KOPT-K1 (cell line): ENCODE data around the gene HIVEP3.
A peak's percentile ranks its signal among the peaks of the same experiment; 100 is the strongest.

Experiments
- H3K27ac ChIP-seq: fragments of 200-600 bp; sonication (generic); 2 replicates; pipeline ENCODE4 v1.5.1; 2016; ENCODE audit warnings: antibody characterized with exemption, mild to moderate bottlenecking, low read depth, low read length; ENCODE audit not compliant: poor library complexity, severe bottlenecking
- H3K36me3 ChIP-seq: fragments of 200-600 bp; sonication (generic); 2 replicates; pipeline ENCODE4 v1.5.1; 2017; ENCODE audit warnings: antibody characterized with exemption, mild to moderate bottlenecking, low read length, moderate library complexity; ENCODE audit not compliant: insufficient read depth
- H3K9me3 ChIP-seq: fragments of 200-600 bp; sonication (generic); 2 replicates; pipeline ENCODE4 v1.5.1; 2017; ENCODE audit warnings: antibody characterized with exemption, low read length, mild to moderate bottlenecking; ENCODE audit not compliant: insufficient read depth, poor library complexity, severe bottlenecking

Gene HIVEP3

GRCh38 chr1:41640141-41640751 lies 278.5 kb downstream of the HIVEP3 start:
- peak overlapping the region; percentile 31 for H3K27ac ChIP-seq
- no peaks in the 10 kb centered on the region for H3K36me3 ChIP-seq
- H3K9me3 ChIP-seq: no peaks in the 10 kb centered on the region

- H3K36me3 ChIP-seq: no peaks in the 10 kb centered on the region
- H3K27ac ChIP-seq: peak overlapping the region; percentile 31
- no peaks in the 10 kb centered on the region for H3K9me3 ChIP-seq
Observed at GRCh38 chr1:41639332-41639936, 279.3 kb downstream of the HIVEP3 start.

GRCh38 chr1:41638086-41639024 lies 280.4 kb downstream of the HIVEP3 start:
- H3K9me3 ChIP-seq: no peaks in the 10 kb centered on the region
- no peaks in the 10 kb centered on the region for H3K36me3 ChIP-seq
- H3K27ac ChIP-seq: peak overlapping the region; percentile 31

GRCh38 chr1:41637367-41637766 lies 281.4 kb downstream of the HIVEP3 start:
- no peak overlapping the region for H3K27ac ChIP-seq
- no peaks in the 10 kb centered on the region for H3K9me3 ChIP-seq
- no peaks in the 10 kb centered on the region for H3K36me3 ChIP-seq

- Histone ChIP-seq H3K9me3 (no peaks in the 10 kb centered on the region), H3K36me3 (peaks cover under 1% of the 10 kb centered on the region; the same call in 1 of the 2 replicates), H3K27ac (no peak overlapping the region)
Observed at GRCh38 chr1:41633764-41634163, 285.0 kb downstream of the HIVEP3 start.

- H3K27ac ChIP-seq: no peak overlapping the region
- H3K9me3 ChIP-seq: no peaks in the 10 kb centered on the region
- H3K36me3 ChIP-seq: peaks cover 8% of the 10 kb centered on the region; the same call in 1 of the 2 replicates
Observed at GRCh38 chr1:41632781-41633575, 285.7 kb downstream of the HIVEP3 start.

GRCh38 chr1:41631971-41632370 lies 286.8 kb downstream of the HIVEP3 start:
- H3K27ac ChIP-seq: no peak overlapping the region
- H3K36me3 ChIP-seq: peaks cover 18% of the 10 kb centered on the region
- H3K9me3 ChIP-seq: no peaks in the 10 kb centered on the region

- Histone ChIP-seq H3K27ac (no peak overlapping the region), H3K36me3 (peaks cover 26% of the 10 kb centered on the region), H3K9me3 (no peaks in the 10 kb centered on the region)
Observed at GRCh38 chr1:41631154-41631553, 287.6 kb downstream of the HIVEP3 start.

GRCh38 chr1:41629571-41629970 lies 289.2 kb downstream of the HIVEP3 start:
- Histone ChIP-seq H3K36me3 (peaks cover 27% of the 10 kb centered on the region), H3K9me3 (no peaks in the 10 kb centered on the region), H3K27ac (no peak overlapping the region)

GRCh38 chr1:41629141-41629540 lies 289.6 kb downstream of the HIVEP3 start:
- H3K36me3 ChIP-seq: peaks cover 27% of the 10 kb centered on the region
- no peaks in the 10 kb centered on the region for H3K9me3 ChIP-seq
- H3K27ac ChIP-seq: no peak overlapping the region

GRCh38 chr1:41627491-41628280 lies 291.0 kb downstream of the HIVEP3 start:
- Histone ChIP-seq H3K27ac (no peak overlapping the region), H3K36me3 (peaks cover 27% of the 10 kb centered on the region), H3K9me3 (no peaks in the 10 kb centered on the region)

- no peaks in the 10 kb centered on the region for H3K9me3 ChIP-seq
- no peak overlapping the region for H3K27ac ChIP-seq
Observed at GRCh38 chr1:41626616-41627375, 291.9 kb downstream of the HIVEP3 start.

GRCh38 chr1:41626146-41626545 lies 292.6 kb downstream of the HIVEP3 start:
- Histone ChIP-seq H3K27ac (no peak overlapping the region), H3K36me3 (peaks cover 27% of the 10 kb centered on the region), H3K9me3 (no peaks in the 10 kb centered on the region)

More at GRCh38 chr1:41626616-41627375, 291.9 kb downstream of the HIVEP3 start:
- peaks cover 27% of the 10 kb centered on the region for H3K36me3 ChIP-seq
